ENCODE results near the gene FILIP1L.

Gene FILIP1L

GRCh38 chr3:100005665-100006393 is 108.5 kb downstream of the FILIP1L start:
- no peak for DNase-seq

GRCh38 chr3:100004931-100005330 is 109.4 kb downstream of the FILIP1L start:
- DNase-seq, result no peak

GRCh38 chr3:100003609-100004503 is 110.4 kb downstream of the FILIP1L start:
- no peak for DNase-seq

GRCh38 chr3:100002599-100003350 is 111.5 kb downstream of the FILIP1L start:
- peak; percentile 7 for DNase-seq

GRCh38 chr3:100001526-100002270 is 112.6 kb downstream of the FILIP1L start:
- no peak for DNase-seq

GRCh38 chr3:100001083-100001482 is 113.2 kb downstream of the FILIP1L start:
- DNase-seq, result no peak

GRCh38 chr3:99999536-99999935 is 114.8 kb downstream of the FILIP1L start:
- DNase-seq, result no peak

GRCh38 chr3:99997293-99997692 is 117.0 kb downstream of the FILIP1L start:
- no peak for DNase-seq

- no peak for DNase-seq
Measured at GRCh38 chr3:99990179-99990578, 124.1 kb downstream of the FILIP1L start.

GRCh38 chr3:99984668-99985067 is 129.6 kb downstream of the FILIP1L start:
- DNase-seq, result no peak

- no peak for DNase-seq
Measured at GRCh38 chr3:99984139-99984538, 130.2 kb downstream of the FILIP1L start.

- DNase-seq, result no peak
Measured at GRCh38 chr3:99982650-99983049, 131.7 kb downstream of the FILIP1L start.

GRCh38 chr3:99981138-99981537 is 133.2 kb downstream of the FILIP1L start:
- no peak for DNase-seq

GRCh38 chr3:99980606-99981005 is 133.7 kb downstream of the FILIP1L start:
- no peak for DNase-seq

- no peak for DNase-seq
Measured at GRCh38 chr3:99978221-99978620, 136.1 kb downstream of the FILIP1L start.

- no peak for DNase-seq
Measured at GRCh38 chr3:99976584-99976983, 137.7 kb downstream of the FILIP1L start.

GRCh38 chr3:99974989-99975388 is 139.3 kb downstream of the FILIP1L start:
- no peak for DNase-seq

- DNase-seq, result no peak
Measured at GRCh38 chr3:99972380-99973104, 141.8 kb downstream of the FILIP1L start.

- no peak for DNase-seq
Measured at GRCh38 chr3:99971761-99972160, 142.5 kb downstream of the FILIP1L start.

GRCh38 chr3:99970198-99970597 is 144.1 kb downstream of the FILIP1L start:
- DNase-seq, result peak; percentile 41

- DNase-seq, result peak; percentile 32
Measured at GRCh38 chr3:99969136-99969535, 145.2 kb downstream of the FILIP1L start.

GRCh38 chr3:99967796-99968195 is 146.5 kb downstream of the FILIP1L start:
- no peak for DNase-seq

Measured in activated CD4-positive, alpha-beta T cell treated with anti-CD3 and anti-CD28 coated beads, Interleukin-10, Interleukin-2, amounts not matched to agents 100 ng/mL and 50 ng/mL, durations not matched to agents 16 hours and 8 hours (primary cell).